GM18499 (cell line): ENCODE measurements around the gene UTRN.
A peak's percentile ranks its signal among the peaks of the same experiment; 100 is the strongest.

ENCODE experiments used
- ATAC-seq: cut with Tn5 transposase; IDR thresholded peaks from one replicate; pipeline ENCODE4 v1.9.1; 2021; ENCODE audit warnings: moderate number of reproducible peaks; ENCODE audit not compliant: insufficient read depth, unreplicated experiment

UTRN gene

DNA sequence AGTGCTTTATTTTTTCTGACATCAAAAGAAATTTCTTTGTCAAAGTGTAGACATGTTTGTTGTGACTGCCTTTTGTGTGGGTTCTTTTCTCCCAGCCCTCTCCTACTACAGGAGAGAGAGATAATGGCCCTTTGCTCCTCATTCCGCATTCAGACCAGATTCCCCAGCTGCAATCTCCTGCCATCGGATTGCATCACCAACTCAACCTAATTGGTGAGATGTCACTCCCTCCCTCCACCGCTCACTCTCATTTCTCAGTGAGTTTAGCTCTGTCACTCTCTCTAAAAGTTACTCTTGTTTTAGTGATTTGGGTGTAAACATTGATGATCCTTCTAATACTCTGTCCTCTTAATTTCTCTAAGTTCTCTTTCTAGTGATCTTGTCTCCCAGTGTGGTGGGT is 22.7 kb downstream of the UTRN start:
- no peak for ATAC-seq

DNA sequence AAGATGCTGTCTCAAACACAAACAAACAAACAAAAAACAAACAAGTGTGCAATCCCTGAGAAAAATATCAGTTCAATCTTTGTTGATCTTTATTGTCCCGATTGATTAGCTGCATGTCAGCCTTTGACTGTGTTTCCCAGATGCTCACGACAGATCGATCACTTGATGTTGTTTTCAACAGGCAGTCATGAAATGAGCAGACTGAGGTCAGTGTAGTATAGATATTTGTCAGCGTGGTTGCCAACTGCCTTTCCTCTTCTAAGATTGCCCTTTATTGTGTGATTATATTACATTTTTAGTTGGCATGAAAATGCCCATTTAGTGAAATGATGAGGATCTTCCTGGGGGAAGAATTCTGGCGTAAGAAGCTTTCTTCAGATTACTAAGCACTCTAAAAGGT is 25.6 kb downstream of the UTRN start:
- ATAC-seq = no peak

DNA sequence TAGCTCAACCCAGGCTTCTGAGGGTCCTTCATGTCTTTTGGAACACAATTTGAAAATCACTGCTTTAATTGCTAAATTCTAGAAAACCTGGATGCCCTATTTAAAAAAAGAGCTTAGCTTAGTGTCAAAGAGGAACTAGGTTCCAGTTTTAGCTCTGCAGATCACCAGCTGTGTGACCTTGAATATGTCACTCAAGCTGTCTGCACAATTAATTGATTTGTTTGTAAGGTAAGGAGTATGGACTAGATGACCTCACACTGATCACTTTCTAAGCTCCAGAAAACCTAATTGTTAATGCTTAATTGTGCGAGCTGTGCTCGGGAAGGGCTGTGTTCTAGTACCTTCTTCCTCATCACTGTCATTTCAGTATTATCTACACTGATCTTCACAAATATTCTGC is 26.2 kb downstream of the UTRN start:
- no peak for ATAC-seq

DNA sequence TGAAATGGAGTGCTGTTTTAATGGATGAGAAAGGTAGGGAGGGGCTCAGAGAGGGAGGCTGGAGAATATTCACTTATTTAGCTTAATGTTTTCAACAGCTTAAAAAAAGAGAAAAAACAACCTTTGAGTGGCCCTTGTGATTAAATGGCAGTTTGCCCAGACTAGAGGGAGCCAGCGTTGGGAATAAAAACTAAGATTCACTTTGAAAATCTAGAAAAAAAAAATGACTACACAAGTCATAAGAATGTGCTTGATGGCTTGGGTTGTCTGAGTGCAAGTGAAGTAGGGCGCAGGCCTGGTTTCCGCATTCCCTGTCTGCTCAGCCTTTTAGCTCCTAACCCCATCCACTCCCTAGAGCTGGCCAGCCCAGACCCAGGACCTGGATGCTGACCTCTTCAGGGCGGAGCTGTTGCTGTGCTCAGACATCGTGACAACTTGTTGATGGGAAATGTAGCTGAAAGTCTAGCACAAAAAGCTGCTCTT is 28.9 kb downstream of the UTRN start:
- ATAC-seq = no peak

DNA sequence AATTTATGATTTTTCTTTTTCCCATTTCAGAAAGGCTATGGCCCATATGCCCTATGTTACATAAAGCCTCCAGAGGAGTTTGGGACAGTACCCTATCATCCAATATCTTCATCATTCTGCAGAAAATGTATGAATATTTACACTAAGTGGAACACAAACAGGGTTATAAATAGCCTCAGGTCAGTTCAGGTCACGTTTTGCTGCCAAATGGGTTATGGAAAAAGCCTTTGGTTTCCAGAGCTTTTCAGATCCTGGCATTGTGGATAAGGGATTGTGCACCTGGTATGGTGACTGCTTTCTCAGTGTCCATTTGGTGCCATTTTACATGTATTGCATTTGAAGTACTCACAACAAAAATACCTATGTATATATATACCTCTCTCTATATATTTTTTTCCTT is 29.4 kb downstream of the UTRN start:
- no peak for ATAC-seq

DNA sequence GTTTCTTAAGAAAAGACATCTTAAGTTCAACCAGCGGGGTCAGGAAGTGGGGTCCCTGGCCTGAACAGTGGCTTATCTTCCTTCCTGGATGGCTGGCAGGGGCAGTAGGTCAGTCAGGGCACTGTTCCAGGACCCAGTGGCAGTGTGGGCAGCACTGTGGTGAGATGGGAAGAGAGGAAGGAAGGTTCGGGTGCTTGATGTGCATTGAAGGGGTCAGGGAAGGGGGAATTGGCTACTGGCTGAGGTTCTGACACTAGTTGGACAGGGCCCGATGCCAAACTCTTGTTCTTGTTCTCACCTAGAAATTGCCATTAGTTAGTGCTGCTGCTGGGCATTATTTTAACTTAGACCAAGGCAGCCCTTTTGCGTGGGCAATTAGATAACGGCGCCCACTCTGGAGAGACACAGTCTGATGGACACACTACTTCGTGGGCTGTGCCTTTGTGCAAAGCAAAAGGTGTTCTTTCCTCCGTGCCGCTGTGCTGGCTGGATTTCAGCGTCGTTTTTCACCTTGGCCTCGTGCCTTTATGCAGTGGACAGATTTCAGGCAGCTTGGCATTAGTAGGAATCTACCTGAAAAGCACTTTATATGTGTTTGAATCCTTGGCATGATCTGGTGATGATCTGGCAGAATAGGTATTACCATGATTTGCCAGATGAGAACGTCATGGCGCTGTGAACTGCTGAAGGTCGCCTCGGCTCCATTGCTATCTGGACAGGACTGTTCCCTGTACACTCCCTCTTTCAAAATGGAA is 30.3 kb downstream of the UTRN start:
- ATAC-seq = no peak

DNA sequence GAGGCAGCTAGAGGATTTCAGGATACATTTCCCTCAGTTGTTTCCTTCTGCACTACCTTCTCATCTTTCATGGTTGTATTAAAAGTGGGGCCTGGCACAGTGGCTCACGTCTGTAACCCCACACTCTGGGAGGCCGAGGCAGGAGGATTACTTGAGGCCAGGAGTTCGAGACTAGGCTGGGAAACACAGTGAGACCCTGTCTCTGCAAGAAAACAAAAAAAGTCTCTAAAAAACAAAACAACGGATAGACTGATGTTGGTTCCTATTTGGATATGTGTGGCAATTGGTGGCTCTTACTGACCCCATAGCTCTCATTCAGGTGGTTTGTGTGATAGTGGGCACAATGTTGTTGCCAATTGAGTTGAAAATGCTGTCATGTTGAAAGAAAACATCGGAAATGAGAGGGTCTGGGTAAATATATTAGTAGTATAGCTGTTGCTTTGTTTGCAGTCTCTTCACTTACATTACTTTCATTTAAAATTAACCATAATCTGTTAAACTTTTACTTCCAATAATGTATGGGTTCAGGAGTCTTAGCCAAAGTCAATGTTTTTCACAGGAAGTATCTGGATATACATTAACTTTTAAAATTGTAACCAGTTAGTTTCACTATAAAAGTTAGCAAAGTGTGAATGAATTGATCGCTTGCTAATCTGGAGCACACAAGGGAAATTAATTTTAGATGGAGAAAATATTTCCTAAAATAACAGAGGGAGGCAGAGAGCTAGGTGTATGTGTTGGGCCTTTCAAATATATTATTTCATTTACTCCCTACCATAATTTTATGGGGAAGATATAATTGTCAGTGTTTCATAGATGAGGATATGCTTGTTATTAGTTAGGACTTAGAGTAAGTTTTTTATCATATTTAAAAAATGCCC is 31.1 kb downstream of the UTRN start:
- no peak for ATAC-seq

DNA sequence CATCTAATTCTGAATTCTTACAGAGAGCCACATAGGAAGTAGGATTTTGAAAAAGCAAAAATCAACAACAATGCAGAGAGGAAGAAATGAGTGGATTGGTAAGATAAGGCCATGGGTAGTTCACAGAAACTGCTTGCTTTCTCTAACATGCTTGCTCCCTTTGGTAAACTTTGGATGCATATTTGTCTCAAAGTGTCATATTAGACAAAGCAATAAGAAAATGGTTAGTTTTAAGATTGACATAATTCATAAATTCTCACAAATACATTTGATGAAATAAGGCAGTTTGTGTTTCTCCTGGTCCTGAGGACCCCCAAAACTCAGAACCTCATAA is 31.7 kb downstream of the UTRN start:
- ATAC-seq = no peak

DNA sequence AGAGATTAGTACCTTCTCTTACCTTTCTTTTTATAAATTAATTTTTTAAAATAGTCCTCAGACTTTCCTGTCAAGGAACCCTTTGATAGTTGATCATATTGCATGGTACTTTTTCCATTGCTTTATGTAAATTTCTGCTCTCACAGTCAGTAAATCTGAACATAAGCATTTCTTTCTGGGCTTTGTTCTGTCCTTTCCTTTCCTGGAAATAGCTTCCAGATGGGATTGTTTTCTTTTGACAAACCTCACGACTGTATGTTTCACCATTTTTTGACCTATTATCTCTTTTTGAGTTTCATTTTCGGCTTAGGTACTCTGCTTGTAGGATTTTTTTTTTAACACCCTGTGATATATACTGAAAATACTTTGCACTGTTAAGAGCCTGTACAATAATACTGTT is 32.6 kb downstream of the UTRN start:
- ATAC-seq = no peak

DNA sequence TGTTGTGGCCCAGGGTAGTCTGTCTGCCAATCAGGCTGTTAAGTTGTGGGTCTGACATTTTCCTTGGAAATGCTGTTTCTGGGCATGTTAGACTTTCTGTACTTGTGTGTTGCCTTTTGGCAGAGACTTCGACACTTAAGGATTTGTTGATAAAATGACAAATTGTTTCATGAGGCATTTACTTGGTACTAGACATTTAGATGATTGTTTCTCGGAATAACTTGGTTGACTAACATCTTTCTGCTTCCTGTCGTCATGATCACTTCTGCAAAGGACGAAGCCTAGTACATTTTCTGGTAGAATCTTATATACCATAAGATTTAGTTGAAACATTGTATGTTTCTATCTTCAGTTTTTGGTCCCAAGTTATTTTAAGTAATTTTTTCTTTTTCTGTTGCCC is 34.1 kb downstream of the UTRN start:
- ATAC-seq = no peak

DNA sequence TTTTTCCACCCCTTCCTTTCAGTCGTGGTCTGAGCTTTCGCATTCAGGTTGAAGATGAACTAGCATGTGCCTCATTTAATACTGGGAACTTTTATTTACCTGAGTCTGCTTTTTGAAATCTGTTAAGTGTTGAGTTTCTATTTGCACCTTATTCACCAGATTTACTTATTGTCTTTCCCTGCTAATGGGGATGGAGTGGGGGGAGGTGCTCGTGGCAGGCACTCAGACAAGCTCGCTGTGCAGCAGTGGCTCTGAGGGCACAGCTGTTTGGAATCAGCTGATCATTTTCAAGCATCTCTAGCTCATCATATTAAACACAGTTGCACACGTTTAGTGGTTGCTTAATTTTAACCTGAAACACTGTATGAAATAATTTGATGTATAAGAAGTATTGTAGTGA is 35.6 kb downstream of the UTRN start:
- ATAC-seq = no peak

DNA sequence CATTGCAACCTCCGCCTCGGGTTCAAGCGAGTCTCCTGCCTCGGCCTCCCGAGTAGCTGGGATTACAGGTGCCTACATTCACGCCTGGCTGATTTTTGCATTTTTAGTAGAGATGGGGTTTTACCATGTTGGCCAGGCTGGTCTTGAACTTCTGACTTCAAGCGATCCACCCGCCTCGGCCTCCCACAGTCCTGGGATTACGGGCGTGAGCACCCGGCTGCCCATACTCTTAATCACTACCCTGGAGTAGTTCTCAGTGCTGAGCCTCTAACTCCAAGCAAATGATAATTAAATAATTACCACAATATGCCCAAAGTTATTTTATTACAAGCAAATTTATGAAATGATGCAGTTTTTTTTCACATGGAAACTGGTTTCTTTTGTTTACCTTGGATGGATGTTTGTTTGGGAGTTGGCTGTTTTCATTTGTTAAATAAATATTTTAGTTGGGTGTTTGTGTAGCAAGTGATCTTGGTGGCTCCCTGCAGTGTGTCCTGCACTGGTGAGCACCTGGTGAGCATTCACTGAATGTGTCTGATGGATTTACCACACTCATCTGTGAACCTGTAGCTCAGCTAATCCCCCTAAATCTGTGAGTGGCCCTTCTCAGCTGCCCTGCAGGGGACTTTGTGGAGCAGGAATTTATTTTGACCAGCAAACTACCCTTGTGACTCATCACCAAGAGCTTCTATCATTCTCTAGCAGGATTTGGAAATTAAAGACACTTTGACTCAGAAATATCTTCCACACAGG is 36.9 kb downstream of the UTRN start:
- no peak for ATAC-seq

DNA sequence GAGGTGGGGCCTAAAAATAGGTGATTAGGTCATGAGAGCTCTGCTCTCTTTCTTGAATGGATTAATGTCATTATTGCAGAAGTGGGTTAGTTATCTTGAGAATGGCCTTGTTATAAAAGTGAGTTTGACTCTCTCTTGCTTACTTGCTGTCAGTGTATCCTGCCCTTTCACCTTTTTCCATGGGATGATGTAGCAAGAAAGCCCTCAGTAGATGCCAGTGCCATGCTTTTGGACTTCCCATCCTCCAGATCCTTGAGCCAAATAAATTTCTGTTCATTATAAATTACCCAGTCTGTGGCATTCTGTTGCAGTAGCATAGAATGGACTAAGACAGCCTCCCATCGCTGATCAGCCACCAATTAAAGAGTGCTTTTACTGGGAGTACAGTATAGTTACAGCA is 40.1 kb downstream of the UTRN start:
- ATAC-seq = no peak

DNA sequence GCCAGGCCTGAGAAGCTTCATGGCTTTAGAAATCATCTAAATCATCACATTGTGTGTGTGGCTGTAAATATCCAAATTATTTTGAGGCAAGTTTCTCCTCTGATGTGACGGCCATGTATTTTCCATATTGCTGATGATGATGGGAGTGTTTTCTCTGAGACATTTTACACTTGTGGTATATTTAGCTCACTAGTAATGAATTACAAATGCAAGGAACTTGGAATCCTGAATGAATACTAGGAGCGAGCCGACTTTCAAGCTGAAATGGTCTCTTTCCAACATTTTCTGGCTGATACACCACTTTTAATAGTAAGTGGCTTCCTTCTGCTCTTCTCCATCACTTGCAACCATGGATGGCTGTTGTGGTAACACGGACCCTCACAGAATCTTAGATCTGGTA is 41.3 kb downstream of the UTRN start:
- ATAC-seq = no peak

DNA sequence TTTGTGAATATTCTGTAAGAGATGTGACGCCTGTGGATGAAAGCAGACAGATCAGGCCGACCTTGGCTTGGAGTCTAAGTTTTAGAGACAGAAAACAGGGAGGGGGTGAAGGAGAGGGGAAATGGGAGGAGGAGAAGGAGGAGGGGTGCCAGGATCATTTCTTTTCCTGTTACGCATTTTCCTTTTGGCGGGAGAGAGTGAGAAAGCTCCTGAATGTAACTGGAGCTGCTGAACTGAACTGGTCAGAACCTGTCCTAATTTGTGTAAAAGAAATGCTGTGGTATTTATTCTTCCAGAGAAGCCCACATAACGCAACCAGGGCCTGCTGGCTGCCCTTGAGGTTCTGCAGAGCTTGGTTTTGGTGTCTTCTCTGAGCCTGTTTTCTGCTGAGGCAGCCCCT is 41.9 kb downstream of the UTRN start:
- no peak for ATAC-seq

DNA sequence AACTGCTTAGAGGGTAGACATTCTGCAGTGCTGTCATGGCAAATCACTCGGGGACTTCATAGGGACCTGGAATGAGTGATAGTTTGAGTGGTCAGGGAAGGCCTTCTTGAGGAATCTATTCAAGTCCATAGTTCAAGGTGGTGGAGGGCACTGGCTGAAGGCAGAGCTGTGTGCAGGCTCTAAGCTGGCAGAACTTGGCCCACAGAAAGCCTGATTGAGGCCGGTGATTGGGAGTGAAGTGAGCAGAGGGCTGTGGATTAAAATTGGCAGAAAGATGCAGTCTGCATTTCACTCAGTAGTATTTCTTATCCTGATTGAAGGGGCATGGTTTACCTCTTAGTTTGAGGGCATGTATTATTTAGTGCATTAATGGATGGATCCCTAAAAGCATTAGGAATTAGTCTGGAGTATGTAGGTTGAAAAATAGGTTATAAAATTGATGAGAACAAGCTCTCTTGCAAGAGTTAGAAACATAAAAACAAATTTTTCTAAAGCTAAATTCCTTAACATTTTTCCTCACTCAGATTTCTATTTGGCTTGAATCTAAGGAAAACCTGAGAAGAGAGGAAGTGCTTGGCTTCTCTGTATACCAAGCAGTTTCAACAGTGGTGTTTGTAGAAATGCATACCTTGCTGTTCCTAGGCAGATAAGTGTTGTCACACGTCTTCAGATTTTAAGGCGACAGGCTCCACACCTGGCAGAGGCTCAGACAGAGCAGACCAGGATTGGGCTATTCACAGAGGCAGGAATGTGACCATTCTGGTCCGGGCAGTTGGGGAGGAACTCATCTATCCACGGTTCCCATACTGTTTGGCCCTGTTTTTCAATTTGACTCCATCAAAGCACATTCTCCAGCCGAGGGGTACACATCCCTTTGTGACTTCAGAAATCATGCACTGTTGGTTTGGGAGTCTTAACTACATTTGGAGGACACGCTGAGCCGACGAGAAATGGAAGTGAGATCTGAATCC is 45.2 kb downstream of the UTRN start:
- no peak for ATAC-seq

DNA sequence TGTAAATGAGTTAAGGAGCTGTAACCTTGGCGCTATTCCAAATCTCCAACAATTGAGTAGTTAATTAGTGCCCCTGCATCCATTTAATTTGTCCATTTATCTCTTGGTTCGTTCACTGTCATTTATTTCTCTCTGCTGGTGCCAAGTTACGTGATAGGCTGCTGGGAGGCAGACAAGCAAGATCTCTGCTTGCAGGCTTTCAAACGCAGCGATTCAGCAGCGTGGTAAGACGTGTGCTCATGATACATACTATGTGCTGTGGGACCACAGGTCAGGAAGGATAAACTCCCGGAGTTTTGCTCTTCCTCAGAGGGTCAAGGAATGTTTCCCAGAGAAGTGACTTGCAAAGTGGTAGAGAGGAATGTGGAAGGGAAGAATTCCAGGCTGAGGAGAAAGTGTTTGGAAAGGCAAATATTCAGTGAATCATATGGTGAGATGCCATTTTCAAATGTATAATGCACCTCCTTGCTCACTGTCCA is 46.4 kb downstream of the UTRN start:
- no peak for ATAC-seq

DNA sequence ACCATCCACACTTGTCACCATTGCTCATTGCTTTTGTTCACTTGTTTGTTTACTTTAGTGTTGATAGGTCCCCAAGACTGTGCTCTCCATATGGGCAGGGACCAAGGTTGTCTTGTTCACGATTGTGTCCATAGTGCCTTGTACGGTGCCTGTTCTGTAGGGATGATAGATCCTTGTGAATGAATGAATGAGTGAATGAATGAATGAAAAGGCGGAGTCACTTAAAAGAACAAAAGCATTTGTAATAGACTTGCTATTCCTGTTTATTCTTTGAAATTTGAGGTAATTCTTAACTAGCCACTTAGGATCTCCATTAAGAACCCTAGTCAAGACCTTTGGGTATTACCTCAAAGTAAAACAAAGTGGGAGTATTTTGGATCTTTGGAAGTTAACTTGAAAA is 47.0 kb downstream of the UTRN start:
- ATAC-seq = no peak

DNA sequence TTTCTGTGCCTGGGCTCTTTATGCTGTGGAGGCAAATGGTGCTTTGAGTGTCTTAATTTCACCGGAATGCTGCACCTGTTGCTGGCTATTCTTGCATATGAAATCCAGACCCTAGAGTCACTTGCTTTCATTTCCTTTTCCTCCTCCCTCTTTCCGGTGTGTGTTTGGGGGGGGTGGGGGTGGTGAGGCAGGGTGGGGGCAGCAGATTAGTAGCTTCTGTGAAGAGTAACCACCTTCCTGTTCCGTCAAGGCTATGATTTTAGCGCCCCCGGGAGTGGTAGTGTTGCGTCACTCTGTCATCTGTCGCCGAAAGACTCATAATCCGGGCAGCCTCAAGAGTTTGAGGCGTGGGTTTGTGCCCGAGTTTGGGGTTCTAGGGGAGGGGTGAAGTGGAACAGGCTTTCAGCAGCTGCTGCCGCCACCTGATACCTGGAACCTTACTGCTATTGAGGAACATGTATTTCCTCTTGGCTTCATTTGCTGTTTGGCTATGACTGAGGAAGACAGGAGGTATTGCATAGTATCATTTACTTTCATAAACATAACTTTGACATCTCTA is 49.1 kb downstream of the UTRN start:
- ATAC-seq = peak; percentile 42
